GM21526 (cell line): Measurements from ENCODE around the gene NR1D2.
A peak's percentile ranks its signal among the peaks of the same experiment; 100 is the strongest.

Source experiments
- ATAC-seq: cut with Tn5 transposase; IDR thresholded peaks from one replicate; pipeline ENCODE4 v1.9.1; 2021; ENCODE audit warnings: moderate library complexity; ENCODE audit not compliant: unreplicated experiment, low FRiP score

NR1D2 gene

DNA sequence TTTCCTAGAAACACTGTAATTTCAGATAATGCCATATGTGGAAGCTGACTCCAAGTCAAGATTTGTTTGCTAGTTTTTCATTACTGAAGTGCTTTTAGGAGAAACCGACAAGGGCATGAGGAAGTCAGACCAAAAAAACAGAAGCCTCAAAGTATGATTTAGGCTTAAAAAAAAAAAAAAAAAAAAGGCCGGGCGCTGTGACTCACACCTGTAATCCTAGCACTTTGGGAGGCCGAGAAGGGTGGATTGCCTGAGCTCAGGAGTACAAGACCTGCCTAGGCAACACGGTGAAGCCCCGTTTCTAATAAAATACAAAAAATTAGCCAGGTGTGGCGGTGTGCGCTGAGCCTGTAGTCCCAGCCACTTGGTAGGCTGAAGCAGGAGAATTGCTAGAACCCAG lies 16.6 kb upstream of the NR1D2 start:
- no peak for ATAC-seq

DNA sequence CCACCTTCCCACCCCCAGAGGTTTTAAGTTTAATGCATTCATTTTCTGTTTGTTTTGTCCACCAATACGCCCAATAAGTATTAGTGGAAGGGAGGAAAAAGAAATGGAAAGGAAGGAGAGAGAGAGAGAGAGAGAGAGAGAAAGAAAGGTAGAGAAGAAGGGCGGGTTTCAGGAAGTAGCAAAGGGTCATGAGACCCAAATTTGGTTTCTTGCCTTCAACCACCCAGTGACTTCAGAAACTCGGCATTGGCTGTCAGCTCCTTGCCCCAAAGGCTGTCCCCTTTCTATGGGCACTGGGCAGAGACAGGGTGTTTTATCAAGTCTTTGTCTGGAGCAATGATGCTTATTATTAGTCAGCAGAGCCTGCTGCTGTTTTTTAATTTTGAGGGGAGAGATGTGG lies 13.5 kb upstream of the NR1D2 start:
- ATAC-seq: no peak

DNA sequence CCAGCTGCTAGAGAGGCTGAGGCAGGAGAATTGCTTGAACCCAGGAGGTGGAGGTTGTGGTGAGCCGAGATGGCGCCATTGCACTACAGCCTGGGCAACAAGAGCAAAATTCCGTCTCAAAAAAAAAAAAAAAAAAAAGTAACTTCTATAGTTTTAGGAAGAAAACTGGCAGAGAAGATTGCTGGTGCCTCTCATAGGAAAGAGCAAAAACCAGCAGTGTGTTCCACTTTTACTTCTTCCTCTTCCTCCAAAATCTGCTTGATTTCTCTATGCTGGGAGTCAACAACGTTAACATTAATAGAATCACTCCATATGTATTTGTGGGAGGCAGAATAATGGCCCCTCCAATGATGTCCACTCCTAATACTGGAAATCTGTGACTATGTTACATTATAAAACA lies 12.5 kb upstream of the NR1D2 start:
- ATAC-seq: no peak

DNA sequence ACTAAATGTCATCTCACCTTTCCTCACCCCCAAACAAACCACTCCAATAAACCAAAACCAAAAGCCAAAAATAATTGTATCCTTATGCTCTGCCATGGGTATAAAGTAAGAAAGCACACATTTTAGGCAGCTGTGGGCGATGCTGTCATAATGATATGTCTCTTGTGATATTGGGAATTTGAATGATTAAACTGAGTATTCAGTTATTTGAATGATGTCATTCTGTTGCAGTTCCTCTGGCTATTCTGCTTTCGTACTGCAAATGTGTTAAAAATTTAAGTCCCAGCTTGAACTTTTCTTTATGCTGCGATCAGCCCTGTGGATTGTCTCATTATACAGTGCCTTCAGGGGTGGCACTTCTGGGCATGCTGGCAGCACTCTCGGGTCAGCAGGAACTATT lies 10.8 kb upstream of the NR1D2 start:
- ATAC-seq: no peak

DNA sequence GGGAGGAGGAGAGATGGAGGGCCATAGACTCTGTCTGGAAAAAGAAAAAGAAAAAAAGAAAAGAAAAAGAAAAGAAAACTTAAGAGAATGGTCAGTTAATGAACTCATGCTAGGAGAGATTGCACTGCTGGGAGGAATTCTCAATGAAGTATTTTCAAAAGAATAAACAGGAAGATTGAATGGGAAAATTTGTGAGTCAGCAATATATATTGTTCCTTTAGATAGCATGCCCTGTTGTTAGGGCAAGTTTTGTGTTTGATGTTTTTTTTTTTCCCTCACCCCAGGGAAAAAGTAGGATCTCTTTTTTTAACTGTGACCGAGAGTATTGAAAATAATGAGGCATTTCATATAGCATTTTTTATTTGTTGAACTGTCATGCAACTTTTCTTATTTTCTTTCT lies 7.8 kb upstream of the NR1D2 start:
- no peak for ATAC-seq

DNA sequence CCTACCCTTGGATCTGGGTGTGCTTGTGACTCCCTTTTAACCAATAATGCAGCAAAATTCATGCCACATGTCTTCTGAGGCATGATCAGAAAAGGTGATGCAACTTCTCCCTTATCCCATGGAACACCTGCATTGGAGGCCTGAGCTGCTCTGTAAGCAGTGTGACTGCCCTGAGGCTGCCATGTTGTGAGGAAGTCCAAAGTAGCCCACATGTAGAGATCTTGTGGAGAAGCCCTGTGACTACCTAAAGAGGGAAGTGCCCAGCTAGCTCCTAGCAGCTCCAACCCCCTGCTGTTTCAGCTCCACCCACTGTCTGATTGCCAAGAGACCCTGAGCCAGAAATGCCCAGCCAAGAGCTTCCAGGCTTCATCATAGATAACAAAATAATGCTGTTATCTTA lies 6.4 kb upstream of the NR1D2 start:
- no peak for ATAC-seq

DNA sequence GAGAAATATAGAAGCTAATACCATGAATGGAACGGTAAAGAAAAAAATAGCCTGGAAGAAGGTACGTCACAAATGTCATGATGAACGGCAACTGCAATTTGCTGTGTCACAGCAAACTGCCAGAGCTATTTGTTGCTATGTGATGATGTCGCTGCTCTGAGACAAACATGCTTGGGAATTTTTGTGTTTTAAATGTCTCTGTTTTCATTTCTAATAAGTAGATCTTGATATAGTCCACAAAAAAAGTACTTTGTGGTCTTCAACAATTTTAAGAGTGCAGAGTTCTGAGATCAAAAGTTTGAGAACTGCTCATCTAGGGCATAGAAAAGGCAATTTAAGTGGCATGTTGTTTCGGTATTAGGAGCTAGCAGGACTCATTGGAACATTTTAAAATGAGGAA lies 4.3 kb upstream of the NR1D2 start:
- ATAC-seq: no peak

DNA sequence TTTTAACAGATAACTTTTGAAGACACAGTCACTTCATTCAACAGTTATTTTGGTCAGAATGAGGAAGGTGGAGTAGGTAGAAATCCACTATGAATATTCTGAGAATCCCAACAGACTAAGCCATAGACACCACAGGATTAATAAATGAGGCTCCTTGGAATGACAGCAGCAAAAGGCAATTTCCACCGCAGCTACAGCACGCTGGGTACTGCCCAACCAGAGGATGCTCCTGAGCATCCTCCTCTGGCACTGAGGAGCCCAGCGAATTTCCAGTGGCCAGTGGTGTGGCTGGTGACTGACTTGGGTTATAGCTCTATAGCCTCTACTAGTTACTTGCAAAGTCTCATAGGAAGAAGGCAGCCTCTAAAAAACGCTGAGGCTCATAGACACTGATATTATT lies 3.6 kb upstream of the NR1D2 start:
- no peak for ATAC-seq

DNA sequence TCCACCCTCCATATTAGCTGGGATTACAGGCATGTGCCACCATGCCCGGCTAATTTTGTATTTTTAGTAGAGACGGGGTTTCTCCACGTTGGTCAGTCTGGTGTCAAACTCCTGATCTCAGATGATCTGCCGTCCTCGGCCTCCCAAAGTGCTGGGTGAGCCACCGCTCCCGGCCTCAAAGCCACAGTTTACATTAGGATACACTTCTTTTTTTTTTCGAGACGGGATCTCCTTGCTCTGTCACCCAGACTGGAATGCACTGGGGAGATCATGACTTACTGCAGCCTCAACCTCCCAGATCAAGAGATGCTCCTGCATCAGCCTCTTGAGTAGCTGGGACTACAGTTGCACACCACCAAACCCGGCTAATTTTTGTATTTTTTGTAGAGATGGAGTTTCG lies 2.5 kb upstream of the NR1D2 start:
- no peak for ATAC-seq

DNA sequence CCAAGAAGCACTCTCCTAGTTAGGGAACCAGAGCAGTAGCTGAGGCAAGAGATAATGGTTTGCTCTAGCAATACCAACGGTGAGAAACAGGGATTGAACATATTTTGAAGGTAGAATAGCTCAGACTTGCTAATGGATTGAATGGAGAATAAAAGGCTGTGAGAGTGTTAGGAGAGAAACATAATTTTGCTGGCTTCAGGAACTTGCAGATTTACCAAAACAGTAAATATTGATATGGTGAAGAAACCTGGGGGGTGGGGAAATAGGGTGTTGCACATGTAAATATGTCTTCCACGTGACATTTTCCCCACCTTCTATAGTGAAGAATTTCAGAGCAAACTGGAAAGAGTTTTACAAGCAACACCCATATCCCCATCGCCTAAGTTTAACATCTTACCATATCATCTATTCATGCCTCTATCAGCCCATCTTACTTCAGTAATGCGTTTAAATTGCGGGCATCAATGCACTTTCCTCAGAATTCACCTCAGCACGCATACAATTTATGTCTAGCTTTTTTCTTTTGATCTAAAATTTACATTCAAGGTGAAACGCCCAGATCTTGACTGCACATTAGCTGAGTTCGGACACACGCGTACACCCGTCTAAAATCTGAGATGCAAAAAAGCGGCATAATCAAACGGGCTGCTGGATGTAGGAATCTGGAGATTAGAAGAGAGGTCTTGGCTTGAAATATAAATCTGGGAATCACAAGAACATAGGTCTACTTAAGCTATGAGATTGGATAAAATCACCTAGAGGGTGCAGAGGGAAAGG lies 891 bp upstream of the NR1D2 start:
- ATAC-seq: no peak

DNA sequence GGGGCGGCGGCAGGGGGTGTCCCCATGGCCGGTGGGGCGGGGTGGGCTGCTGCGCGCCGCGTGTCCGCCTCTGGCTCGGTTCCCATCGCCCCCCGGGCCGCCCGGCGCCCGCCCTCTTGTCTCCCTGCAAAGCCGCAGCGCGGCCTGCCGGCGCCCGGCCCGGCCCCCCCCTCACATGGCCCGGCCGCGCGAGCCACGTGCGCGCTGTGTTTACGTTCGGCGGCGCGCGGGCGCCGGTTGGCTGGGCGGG lies 502 bp downstream of the NR1D2 start:
- ATAC-seq: no peak

DNA sequence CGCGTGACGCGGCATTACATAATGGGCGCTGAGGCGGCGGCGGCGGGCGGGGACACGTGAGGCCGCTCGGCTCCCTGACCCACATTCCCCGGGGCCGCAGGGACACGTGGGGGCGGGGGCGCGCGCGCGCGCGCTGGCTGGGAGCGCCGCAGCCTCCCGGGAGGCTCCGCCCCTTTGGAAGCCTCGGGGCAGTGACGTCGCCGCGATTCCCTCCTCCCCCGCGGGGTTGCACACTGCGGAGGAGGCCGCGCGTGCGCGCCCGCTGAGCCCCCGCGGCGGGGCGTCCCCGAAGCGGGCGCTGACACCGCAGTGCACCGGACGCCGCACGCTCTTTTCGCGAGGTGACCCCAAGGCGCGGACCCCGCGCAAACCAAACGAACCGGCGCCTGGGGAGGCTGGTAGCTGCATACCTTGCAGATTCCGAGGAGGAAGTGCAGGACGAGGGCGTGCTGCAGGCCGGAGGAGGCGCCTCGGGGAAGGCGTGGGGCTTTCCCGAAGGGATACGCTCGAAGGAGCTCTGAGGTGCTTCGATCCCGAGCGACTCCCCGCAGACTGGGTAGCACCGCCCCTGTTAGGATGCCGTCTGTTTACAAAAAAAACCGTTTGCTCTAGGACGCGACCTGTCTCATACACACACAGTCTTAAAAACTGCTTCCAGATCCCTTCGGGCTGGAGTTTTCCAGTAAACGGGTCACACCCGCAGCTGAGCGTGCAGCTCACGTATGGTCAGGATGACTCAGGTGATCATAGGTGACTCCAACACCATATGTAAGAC lies 1.0 kb downstream of the NR1D2 start:
- peak; percentile 75 for ATAC-seq

DNA sequence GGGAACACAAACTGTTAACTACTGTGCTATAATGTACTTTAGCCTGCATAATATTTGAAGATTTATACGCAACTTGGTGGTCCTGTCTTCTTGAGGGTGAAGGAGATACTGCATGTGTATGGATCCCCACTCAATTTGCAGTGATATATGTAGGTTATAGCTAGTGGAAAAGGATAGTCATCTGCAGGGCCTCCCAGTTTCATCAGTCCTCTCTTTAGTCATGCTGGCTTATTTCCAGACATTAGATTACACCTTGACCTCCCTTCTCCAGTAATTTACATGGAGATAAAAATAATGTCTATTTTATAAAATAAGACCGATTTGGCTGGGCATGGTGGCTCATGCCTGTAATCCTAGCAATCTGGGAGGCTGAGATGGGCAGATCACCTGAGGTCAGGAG lies 3.7 kb downstream of the NR1D2 start:
- ATAC-seq: no peak

DNA sequence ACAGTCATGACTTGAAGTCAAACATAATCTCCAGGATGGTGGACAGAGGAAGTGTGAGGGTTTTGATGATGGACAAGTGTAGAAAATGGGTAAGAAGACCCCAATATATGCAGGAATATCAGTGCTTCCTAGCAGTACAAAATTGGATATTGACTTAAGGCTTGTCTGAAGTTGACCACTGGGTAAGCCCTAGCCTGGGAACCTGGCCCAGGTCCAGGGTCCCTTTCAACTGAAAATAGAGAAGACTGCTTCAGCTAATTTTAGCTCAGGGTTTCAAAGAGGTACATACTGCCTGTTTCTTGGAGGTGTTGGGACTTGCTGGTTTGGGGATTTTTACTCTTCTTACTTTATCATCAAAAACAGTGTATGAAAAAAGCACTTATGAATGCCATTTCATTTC lies 4.7 kb downstream of the NR1D2 start:
- no peak for ATAC-seq

DNA sequence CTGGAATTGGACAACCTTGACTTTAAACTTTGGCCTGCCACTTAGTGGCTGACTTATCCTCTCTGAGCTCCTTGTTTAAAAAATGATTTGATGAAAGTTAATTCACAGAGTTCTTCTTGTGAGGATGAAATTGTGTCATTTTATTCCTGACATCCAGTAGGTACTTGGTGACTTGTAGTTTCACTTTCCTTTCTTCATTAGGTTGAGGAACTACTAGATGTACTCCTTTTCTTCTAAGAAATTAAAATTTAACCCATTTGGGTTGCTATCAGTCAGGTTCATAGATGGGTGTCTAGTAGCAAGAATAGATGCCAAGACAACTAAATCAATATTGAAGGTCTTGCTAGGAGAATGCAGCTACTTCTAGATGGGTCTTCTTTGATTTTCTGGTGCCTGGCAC lies 5.2 kb downstream of the NR1D2 start:
- no peak for ATAC-seq

DNA sequence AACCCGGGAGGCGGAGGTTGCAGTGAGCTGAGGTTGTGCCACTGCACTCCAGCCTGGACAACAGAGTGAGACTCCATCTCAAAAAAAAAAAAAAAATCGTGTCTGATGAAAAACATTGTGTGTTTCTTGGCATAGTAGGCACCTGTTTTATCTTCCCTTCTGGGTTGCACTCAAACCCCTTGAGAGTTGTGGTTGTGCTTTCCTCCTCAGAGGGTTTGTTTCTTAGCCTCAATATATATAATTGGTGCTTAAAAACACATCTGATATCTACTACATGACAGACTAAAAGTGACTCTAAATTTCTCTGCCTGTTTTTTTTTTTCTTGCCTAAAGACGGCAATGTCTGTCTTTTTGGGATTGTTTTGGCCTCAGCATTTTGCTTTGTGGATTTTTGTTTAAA lies 7.6 kb downstream of the NR1D2 start:
- no peak for ATAC-seq

DNA sequence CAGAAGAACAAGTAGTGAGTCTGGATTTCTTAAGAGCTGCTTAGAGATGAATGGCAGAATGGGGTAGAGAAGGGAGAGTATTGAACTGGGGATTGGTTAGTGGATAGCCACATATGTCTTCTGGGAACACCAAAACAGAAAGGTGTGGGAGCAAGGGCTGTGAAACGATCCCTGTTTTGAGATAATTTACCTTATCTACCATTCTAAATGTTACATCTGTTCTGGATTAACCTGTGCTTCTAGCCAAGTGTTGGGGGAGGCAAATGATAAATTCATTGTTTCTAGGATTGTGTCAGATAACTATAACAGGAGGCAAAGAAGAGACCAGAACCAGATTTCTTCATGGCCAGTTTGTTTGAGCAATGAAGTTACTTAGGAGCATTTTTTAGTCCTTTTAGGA lies 8.4 kb downstream of the NR1D2 start:
- ATAC-seq: no peak

DNA sequence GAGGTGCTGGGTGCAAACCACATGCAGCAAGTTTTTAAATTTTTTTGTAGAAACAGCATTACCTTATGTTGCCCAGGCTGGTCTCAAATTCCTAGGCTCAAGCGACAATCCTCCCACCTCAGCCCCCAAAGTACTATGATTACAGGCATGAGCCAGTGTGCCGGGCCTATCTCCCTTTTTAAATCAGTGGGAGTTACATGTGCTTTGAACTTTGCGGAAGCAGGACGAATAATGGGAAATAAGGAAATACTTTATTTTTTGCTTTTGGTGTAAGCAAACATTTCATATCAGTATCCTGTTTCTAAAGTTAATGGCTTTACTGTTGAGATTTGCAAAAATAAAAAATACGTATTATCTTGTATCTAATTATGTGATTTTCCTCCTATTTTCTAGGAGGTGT lies 9.1 kb downstream of the NR1D2 start:
- no peak for ATAC-seq

DNA sequence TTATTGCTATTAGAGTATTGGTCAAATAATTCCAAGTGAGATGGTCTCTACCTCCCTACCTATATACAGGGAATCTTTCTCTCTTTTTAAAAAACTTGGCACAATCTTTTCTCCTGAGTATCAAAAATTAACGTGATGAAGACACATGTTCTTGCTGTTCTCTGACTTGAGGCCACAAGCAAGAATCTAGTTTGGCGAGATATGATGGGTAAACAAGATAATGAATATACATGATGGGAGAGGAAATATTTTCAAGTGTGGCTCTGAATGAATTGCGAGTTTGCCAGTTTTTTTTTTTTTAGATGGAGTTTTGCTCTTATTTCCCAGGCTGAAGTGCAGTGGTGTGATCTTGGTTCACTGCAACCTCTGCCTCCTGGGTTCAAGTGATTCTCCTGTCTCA lies 11.6 kb downstream of the NR1D2 start:
- ATAC-seq: no peak

DNA sequence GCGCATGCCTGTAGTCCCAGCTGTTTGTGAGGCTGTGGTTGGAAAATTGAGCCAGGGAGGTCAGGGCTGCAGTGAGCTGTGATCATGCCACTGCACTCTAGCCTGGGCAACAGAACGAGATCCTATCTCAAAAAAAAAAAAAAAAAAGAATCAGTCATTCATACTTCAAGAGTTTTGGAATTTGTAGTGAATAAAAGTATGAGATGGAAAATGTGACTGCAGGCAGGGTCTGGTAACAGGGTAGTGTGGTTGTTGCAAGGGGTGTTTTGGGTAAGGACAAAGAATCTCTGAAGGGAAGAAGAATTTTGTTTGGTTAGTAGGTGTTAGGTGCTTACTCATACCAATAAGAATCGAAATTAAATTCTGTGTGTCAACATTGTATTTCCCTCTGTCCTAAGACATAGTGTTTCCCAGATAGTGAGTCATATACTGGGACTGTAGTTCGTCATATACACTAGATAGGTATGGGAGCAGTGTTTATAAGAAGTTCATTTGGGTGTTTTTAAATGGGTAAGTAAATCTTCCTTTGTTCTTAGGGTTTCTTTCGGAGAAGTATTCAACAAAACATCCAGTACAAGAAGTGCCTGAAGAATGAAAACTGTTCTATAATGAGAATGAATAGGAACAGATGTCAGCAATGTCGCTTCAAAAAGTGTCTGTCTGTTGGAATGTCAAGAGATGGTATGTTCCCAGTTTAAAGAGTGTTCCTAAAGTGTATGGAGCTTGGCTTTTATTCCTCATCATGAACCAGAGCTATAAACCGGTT lies 14.2 kb downstream of the NR1D2 start:
- ATAC-seq: no peak

DNA sequence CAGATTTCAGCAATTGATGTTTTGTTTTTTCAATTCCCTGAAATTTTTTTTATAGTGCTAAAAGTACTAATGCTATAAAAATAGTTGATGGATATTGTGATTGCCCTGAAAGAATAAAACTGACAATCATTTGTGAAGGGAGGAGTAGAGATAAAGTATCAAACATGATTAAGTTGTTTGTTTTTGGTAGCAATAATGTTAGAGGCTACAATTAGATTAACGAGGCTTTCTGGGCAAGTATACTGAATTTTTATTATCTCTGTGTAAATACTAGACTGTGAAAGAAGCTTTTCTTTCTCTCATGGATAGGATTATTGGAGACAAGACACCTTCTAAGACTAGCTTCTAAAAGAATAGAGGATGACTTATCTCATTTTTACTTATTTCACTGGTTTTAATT lies 15.6 kb downstream of the NR1D2 start:
- no peak for ATAC-seq

DNA sequence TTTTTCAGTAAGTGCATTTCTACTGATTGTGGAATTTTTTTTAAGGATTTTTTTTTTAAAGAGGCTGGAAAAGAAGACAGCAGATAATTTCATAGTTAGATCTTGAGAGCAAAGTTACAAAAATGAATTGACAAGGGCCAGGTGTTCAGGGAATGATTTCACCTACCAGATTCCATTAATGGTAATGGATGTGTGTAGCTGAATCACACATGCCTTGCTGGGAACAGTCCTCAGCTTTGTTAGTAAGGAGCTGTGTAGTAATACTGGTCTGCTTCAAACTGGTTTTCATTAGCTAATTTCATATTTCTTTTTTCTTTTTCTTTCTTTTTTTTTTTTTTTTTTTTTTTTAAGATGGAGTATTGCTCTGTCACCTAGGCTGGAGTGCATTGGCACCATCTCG lies 16.0 kb downstream of the NR1D2 start:
- no peak for ATAC-seq
